ENCODE results near the gene ZNF575. TPM values are rescaled to one million over a fixed set of nuclear protein-coding genes. Genes with fewer than 3 reads are reported as not detected.

The ZNF575 gene
- total RNA-seq, 1 experiment from 2014 or later: not detected

DNA sequence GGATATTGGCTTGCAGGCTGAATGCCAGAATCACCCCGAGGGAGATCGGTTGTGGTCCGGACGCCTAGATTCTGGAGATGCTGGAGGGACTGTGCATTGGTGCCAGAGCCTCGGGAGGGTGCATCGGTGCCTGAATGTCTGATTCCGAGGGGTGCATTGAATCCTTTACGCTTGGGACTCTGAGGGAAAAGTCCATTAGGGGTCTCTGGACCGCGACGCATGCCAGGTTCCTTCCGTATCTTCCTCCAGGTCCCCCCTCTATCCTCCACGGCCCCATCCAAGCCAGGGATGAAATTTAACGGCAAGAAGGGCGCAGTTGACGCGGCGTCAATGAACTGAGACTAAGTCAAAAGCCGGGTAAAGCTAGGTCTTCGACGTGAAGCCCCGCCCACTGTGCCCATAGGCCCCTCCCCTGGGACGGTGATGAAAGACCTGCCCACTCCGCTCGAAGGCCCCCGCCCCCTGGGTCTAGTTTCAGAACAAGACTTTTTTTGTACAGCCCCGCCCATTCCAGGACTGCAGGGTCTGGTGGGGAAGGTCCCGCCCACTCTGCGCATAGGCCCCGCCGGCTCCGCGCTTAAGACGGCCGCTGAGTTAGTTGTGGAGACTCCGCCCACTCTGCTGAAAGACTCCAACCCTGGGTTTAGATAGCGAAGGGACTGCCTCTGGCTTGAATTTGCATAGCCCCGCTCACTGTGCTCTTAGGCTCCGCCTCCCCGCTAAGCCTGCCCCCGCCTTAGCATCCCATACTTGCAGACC, 737 bp downstream of the ZNF575 start:
- Histone ChIP-seq H4K20me1 (ENCODE audit: control insufficient read depth, insufficient read depth, insufficient read length) (no peaks in the 10 kb centered on the region), H3K9ac (ENCODE audit: extremely low read depth, insufficient read length, low read length) (no peak overlapping the region), H3K18ac (ENCODE audit: insufficient read length, low read depth, low read length) (no peak overlapping the region), H2BK120ac (ENCODE audit: low read depth, low read length, poor library complexity, severe bottlenecking) (no peak overlapping the region), H3K27ac (ENCODE audit: insufficient read length, low read depth, low read length) (no peak overlapping the region), H3T11ph (ENCODE audit: low read length) (no peak overlapping the region), H3K4ac (ENCODE audit: low read depth, low read length) (no peak overlapping the region), H2BK15ac (ENCODE audit: low read depth, low read length) (no peak overlapping the region), H4K8ac (replicated peaks; ENCODE audit: insufficient read length, low read depth, low read length) (no peak overlapping the region), H2BK20ac (ENCODE audit: low read depth, low read length, poor library complexity, severe bottlenecking) (no peak overlapping the region), H3K14ac (ENCODE audit: insufficient read depth, low read length) (no peak overlapping the region), H3K9me3 (ENCODE audit: control insufficient read depth, low read depth, low read length) (no peaks in the 10 kb centered on the region), H3K79me1 (ENCODE audit: insufficient read depth, low read depth, low read length, poor library complexity, severe bottlenecking) (no peaks in the 10 kb centered on the region), H3K4me1 (ENCODE audit: insufficient read depth, low read length) (no peaks in the 10 kb centered on the region), H4K5ac (ENCODE audit: insufficient read length, low read depth, low read length) (no peak overlapping the region), H2BK5ac (ENCODE audit: insufficient read length, low read length) (no peak overlapping the region), H3K27me3 (ENCODE audit: insufficient read depth, low read length) (no peaks in the 10 kb centered on the region), H3K79me2 (ENCODE audit: insufficient read depth, low read length) (no peaks in the 10 kb centered on the region), H2AFZ (ENCODE audit: low read length) (no peak overlapping the region), H4K91ac (ENCODE audit: insufficient read length, low read depth, low read length) (no peak overlapping the region), H3K4me2 (ENCODE audit: insufficient read depth, insufficient read length, low read length) (peak overlapping the region; percentile 56), H3K23ac (ENCODE audit: insufficient read length, low read depth, low read length) (no peak overlapping the region), H3K23me2 (ENCODE audit: insufficient read length, low read depth, low read length, poor library complexity, severe bottlenecking) (peaks cover 5% of the 10 kb centered on the region), H2AK5ac (ENCODE audit: insufficient read length, low read length) (no peak overlapping the region), H3K56ac (ENCODE audit: insufficient read length, low read depth, low read length) (no peak overlapping the region), H2BK12ac (ENCODE audit: insufficient read length, low read depth, low read length) (no peak overlapping the region)
- no CpG with 5 or more reads among the region's 41 CpGs for WGBS (ENCODE audit: extremely low coverage, insufficient read length, low lambda C conversion rate)
- TF ChIP-seq, protein P1, sequence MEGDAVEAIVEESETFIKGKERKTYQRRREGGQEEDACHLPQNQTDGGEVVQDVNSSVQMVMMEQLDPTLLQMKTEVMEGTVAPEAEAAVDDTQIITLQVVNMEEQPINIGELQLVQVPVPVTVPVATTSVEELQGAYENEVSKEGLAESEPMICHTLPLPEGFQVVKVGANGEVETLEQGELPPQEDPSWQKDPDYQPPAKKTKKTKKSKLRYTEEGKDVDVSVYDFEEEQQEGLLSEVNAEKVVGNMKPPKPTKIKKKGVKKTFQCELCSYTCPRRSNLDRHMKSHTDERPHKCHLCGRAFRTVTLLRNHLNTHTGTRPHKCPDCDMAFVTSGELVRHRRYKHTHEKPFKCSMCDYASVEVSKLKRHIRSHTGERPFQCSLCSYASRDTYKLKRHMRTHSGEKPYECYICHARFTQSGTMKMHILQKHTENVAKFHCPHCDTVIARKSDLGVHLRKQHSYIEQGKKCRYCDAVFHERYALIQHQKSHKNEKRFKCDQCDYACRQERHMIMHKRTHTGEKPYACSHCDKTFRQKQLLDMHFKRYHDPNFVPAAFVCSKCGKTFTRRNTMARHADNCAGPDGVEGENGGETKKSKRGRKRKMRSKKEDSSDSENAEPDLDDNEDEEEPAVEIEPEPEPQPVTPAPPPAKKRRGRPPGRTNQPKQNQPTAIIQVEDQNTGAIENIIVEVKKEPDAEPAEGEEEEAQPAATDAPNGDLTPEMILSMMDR (conservative IDR thresholded peaks at IDR 0.05): no peak
- Mint-ChIP-seq H3K27me3 (ENCODE audit: low read depth) (peaks cover 10% of the 10 kb centered on the region), H3K27ac (peak overlapping the region; percentile 97 to 99 (median 98)), H3K4me1 (peaks cover 15 to 19% of the 10 kb centered on the region in 2 experiments), H3K9me3 (no peaks in the 10 kb centered on the region; a peak in 1 of 5 replicates), H3K4me3 (peak overlapping the region; percentile 79 to 97), H3K36me3 (ENCODE audit: insufficient read depth in 1 of 3, low read depth in 3 of 3) (peaks cover 8 to 23% (median 15%) of the 10 kb centered on the region in 3 experiments)
- DNase-seq: peak; percentile 99
